GM12878 (cell line): ENCODE measurements around the gene CWC27. TPM values are rescaled to one million over a fixed set of nuclear protein-coding genes. Genes with fewer than 3 reads are reported as not detected.

Experiments
- ATAC-seq: fragments of 200-7000 bp; cut with Tn5 transposase; 3 replicates; pipeline ENCODE4 v1.9.1; 2020; ENCODE audit warnings: mild to moderate bottlenecking, moderate library complexity
- BruUV-seq: library from RNA; stranded (reverse); fragments of 400-500 nt; replicated peaks from 2 replicates; lab custom pipeline; 2021; lab: Mats Ljungman, UMichigan
- CTCF ChIA-PET: fragments of 300-600 bp; sonication (Branson Sonifier 250); formaldehyde crosslinking; extraction: SDS; loops from one replicate; lab custom pipeline; 2021; ENCODE audit warnings: inconsistent platforms; lab: Yijun Ruan, JAX
- POLR2A ChIA-PET: fragments of 350-600 bp; formaldehyde crosslinking; extraction: SDS; loops from one replicate; lab custom pipeline; 2021; ENCODE audit warnings: inconsistent platforms; lab: Charles Lee
- RAD21 ChIA-PET: fragments of 300-600 bp; sonication (Branson Sonifier 250); formaldehyde crosslinking; loops from one replicate; lab custom pipeline; 2023; ENCODE audit warnings: antibody characterized with exemption; ENCODE audit not compliant: unreplicated experiment; lab: Charles Lee
- SMC1A ChIA-PET: fragments of 300-600 bp; sonication (Branson Sonifier 250); formaldehyde crosslinking; loops from one replicate; lab custom pipeline; 2023; ENCODE audit not compliant: unreplicated experiment, uncharacterized antibody; lab: Charles Lee
- DNase-seq: peaks from one replicate; pipeline ENCODE4 v3.0.0-alpha.2; 2011; ENCODE audit warnings: low read depth, low spot score
- FAIRE-seq: peaks from 3 replicates; lab custom pipeline; 2011; peaks lifted over from hg19 to GRCh38; lab: Jason Lieb, UNC
- H2AFZ ChIP-seq: 2 replicates; pipeline ENCODE4 v1.6.0; 2011; ENCODE audit warnings: low read depth, low read length, control low read depth; ENCODE audit not compliant: control insufficient read depth
- H3K27ac ChIP-seq: 2 replicates; pipeline ENCODE4 v1.5.1; 2011; ENCODE audit warnings: control low read depth; ENCODE audit not compliant: control insufficient read depth, insufficient read depth
- H3K27me3 ChIP-seq, 2 experiments: replicated peaks in 1 of 2; 2 replicates each; pipeline versions ENCODE4 v1.6.0 to v1.6.1; 2011; ENCODE audit warnings: low read length in 1 of 2; ENCODE audit not compliant: control insufficient read depth in 2 of 2, insufficient read depth in 2 of 2
- H3K36me3 ChIP-seq, 2 experiments: 2 replicates each; pipeline ENCODE4 v1.5.1; 2011; ENCODE audit warnings: low read length in 1 of 2; ENCODE audit not compliant: control insufficient read depth in 2 of 2, insufficient read depth in 2 of 2
- H3K4me1 ChIP-seq: 2 replicates; pipeline ENCODE4 v1.6.1; 2011; ENCODE audit warnings: mild to moderate bottlenecking, low read length, moderate library complexity, mixed read lengths; ENCODE audit not compliant: control insufficient read depth, insufficient read depth
- H3K4me2 ChIP-seq: 2 replicates; pipeline ENCODE4 v1.6.0; 2011; ENCODE audit warnings: control low read depth; ENCODE audit not compliant: control insufficient read depth, insufficient read depth
- H3K4me3 ChIP-seq: fragments of 200-600 bp; sonication (generic); 2 replicates; pipeline ENCODE4 v1.5.1; 2016
- H3K79me2 ChIP-seq: 2 replicates; pipeline ENCODE4 v1.6.0; 2011; ENCODE audit warnings: low read length; ENCODE audit not compliant: control insufficient read depth, insufficient read depth
- H3K9ac ChIP-seq: 2 replicates; pipeline ENCODE4 v1.8.0; 2011; ENCODE audit warnings: low read length, control low read depth, mixed read lengths; ENCODE audit not compliant: control insufficient read depth, insufficient read depth
- H3K9me3 ChIP-seq: replicated peaks from 3 replicates; pipeline ENCODE4 v1.5.1; 2011; ENCODE audit warnings: mild to moderate bottlenecking, low read length; ENCODE audit not compliant: control insufficient read depth, insufficient read depth
- H4K20me1 ChIP-seq: 2 replicates; pipeline ENCODE4 v1.6.0; 2011; ENCODE audit not compliant: control insufficient read depth, insufficient read depth
- BACH1 ChIP-seq: fragments of 450-650 bp; IDR thresholded peaks from 2 replicates; pipeline ENCODE4 v1.6.1; 2017; ENCODE audit warnings: mild to moderate bottlenecking, borderline replicate concordance
- CREB1 ChIP-seq: IDR thresholded peaks from 2 replicates; pipeline ENCODE4 v1.6.1; 2012; ENCODE audit warnings: low read depth, mild to moderate bottlenecking, inconsistent platforms
- E2F8 ChIP-seq: fragments of 450-650 bp; IDR thresholded peaks from 2 replicates; pipeline ENCODE4 v1.6.1; 2018; ENCODE audit warnings: mild to moderate bottlenecking, low read depth, moderate library complexity; ENCODE audit not compliant: partially characterized antibody
- EP300 ChIP-seq, 2 experiments: fragments of 150-350 bp in 1 of 2; IDR thresholded peaks; 2 replicates each; pipeline ENCODE4 v1.6.1; 2011 to 2012; ENCODE audit warnings: low read depth in 2 of 2, low read length in 2 of 2, borderline replicate concordance in 1 of 2, improper control_type of control experiment in 1 of 2, inconsistent platforms in 1 of 2; ENCODE audit not compliant: control insufficient read depth in 1 of 2
- HDGF ChIP-seq: fragments of 450-650 bp; IDR thresholded peaks from 2 replicates; pipeline ENCODE4 v1.6.1; 2016; ENCODE audit warnings: antibody characterized with exemption
- IRF3 ChIP-seq: fragments of 450-650 bp; IDR thresholded peaks from 2 replicates; pipeline ENCODE4 v1.6.1; 2014; ENCODE audit warnings: mild to moderate bottlenecking
- IRF4 ChIP-seq: IDR thresholded peaks from 2 replicates; pipeline ENCODE4 v1.6.1; 2011; ENCODE audit warnings: low read depth, low read length
- NBN ChIP-seq: fragments of 450-650 bp; IDR thresholded peaks from 2 replicates; pipeline ENCODE4 v1.6.1; 2016
- RFX5 ChIP-seq: IDR thresholded peaks from 2 replicates; pipeline ENCODE4 v1.6.1; 2011; ENCODE audit warnings: low read depth, low read length, improper control_type of control experiment
- SIX5 ChIP-seq: IDR thresholded peaks from 2 replicates; pipeline ENCODE4 v1.6.1; 2011; ENCODE audit warnings: mild to moderate bottlenecking, low read depth, low read length, moderate library complexity; ENCODE audit not compliant: severe bottlenecking
- WGBS: methylation state at CpG from one replicate; pipeline ENCODE4 v1.1.6; 2016; ENCODE audit warnings: low lambda C conversion rate; ENCODE audit not compliant: insufficient replicate concordance, insufficient coverage; ENCODE audit errors: missing lambda C conversion rate; 5-methylcytosine and 5-hydroxymethylcytosine counted together
- in situ Hi-C: fragments of 300-500 bp; cut with MboI; formaldehyde crosslinking; loops from 9 replicates; pipeline ENCODE4 v1.14.3; 2018; ENCODE audit warnings: mixed read lengths
- intact Hi-C: fragments of 100-400 bp; cut with micrococcal nuclease; formaldehyde crosslinking; loops from one replicate; pipeline ENCODE4 v1.14.2; 2022; ENCODE audit not compliant: unreplicated experiment
- polyA plus RNA-seq, 11 experiments: library from polyadenylated mRNA; depleted of rRNA in 4 of 11; unstranded in 6 of 11; stranded (reverse) in 5 of 11; fragments of >200 nt; fragmentation: Nextera tagmentation in 4 of 11; fragmentation: Illumina TruSeq in 1 of 11; extraction: Ambion mirVana in 4 of 11; extraction: Trizol in 1 of 11; gene quantifications; 1 replicate in 1 of 11; 2 replicates in 10 of 11; pipeline versions ENCODE4 v1.2.1 to v1.2.3, GENCODE V29; 2011 to 2016; ENCODE audit warnings: inconsistent platforms in 2 of 11, missing spikeins in 2 of 11, low read depth in 1 of 11
- total RNA-seq, 4 experiments: library from RNA; depleted of rRNA in 3 of 4; stranded (reverse); fragments of >200 nt in 3 of 4; fragmentation: Illumina TruSeq in 1 of 4; extraction: Trizol in 1 of 4; gene quantifications; 2 replicates each; pipeline versions ENCODE4 v1.2.1 to v1.2.3, GENCODE V29; 2013 to 2021

Gene CWC27
- total and polyA plus RNA-seq, 10 of the 15 experiments (the other 5 are each of a cell fraction or from before 2014, with no cell fraction given) = 21.7 to 61.9 (median 47.0) TPM

GRCh38 chr5:64883912-64884311 is 115.2 kb downstream of the CWC27 start:
- WGBS = 100% methylated on average over 1 of the region's 1 CpG
- ChIA-PET RAD21 (no interaction called here), SMC1A (no interaction called here), POLR2A (no interaction called here), CTCF (no interaction called here)
- DNase-seq (no peak), ATAC-seq (no peak), FAIRE-seq (no peak)
- Histone ChIP-seq H2AFZ (no peak overlapping the region), H3K4me1 (no peaks in the 10 kb centered on the region), H3K9ac (no peak overlapping the region), H4K20me1 (no peaks in the 10 kb centered on the region), H3K27me3 (no peaks in the 10 kb centered on the region), H3K36me3 (no peaks in the 10 kb centered on the region), H3K79me2 (no peaks in the 10 kb centered on the region), H3K4me2 (no peak overlapping the region), H3K4me3 (no peak overlapping the region), H3K27ac (no peak overlapping the region), H3K9me3 (no peaks in the 10 kb centered on the region)
- no TSS peak for BruUV-seq
- TF ChIP-seq BACH1 (no peak), RFX5 (no peak), EP300 (IDR thresholded peaks at IDR 0.05; ENCODE audit: borderline replicate concordance in 1 of 2, control insufficient read depth in 1 of 2, low read depth in 2 of 2, low read length in 2 of 2) (no peak), NBN (no peak), IRF4 (no peak), CREB1 (no peak), IRF3 (no peak), E2F8 (no peak), SIX5 (no peak), HDGF (no peak)
- intact Hi-C loops = no loop called here
- in situ Hi-C loops = no loop called here
